Spleen (tissue), 11 donors: ENCODE measurements around the gene NELFCD. TPM values are rescaled to one million over a fixed set of nuclear protein-coding genes. Genes with fewer than 3 reads are reported as not detected.
A peak's percentile ranks its signal among the peaks of the same experiment; 100 is the strongest.
"Not testable (repeated sequence)": the region's sequence is repeated elsewhere in the genome, so short reads cannot be mapped to it uniquely, and the experiment has no call there.

Source experiments
- DNase-seq: peaks from one replicate; pipeline ENCODE4 v3.0.0-alpha.2; 2020
- H3K27ac ChIP-seq, 8 donors: fragments of 200-600 bp; sonication (generic) in 7 of 8; 1 replicate in 4 of 8; 2 replicates in 4 of 8; pipeline versions ENCODE4 v1.5.0 to v1.8.0; 2016 to 2021; ENCODE audit warnings: inconsistent platforms in 4 of 8, mild to moderate bottlenecking in 4 of 8, moderate library complexity in 1 of 8
- H3K27me3 ChIP-seq, 7 donors: fragments of 200-600 bp; sonication (generic) in 6 of 7; replicated peaks in 1 of 7; 1 replicate in 4 of 7; 2 replicates in 3 of 7; pipeline versions ENCODE4 v1.5.0 to v1.8.0; 2016 to 2021; ENCODE audit warnings: inconsistent platforms in 3 of 7, mild to moderate bottlenecking in 1 of 7
- H3K36me3 ChIP-seq, 6 donors: fragments of 200-600 bp; sonication (generic) in 5 of 6; 1 replicate in 4 of 6; 2 replicates in 2 of 6; pipeline versions ENCODE4 v1.5.0 to v1.8.0; 2016 to 2021; ENCODE audit warnings: inconsistent platforms in 2 of 6
- H3K4me1 ChIP-seq, 6 donors: fragments of 200-600 bp; sonication (generic) in 5 of 6; 1 replicate in 3 of 6; 2 replicates in 3 of 6; pipeline versions ENCODE4 v1.5.0 to v1.8.0; 2016 to 2021; ENCODE audit warnings: inconsistent platforms in 3 of 6
- H3K4me3 ChIP-seq, 8 donors: fragments of 200-600 bp; sonication (generic) in 7 of 8; 1 replicate in 4 of 8; 2 replicates in 4 of 8; pipeline versions ENCODE4 v1.5.0 to v1.8.0; 2016 to 2021; ENCODE audit warnings: inconsistent platforms in 4 of 8, mild to moderate bottlenecking in 4 of 8, moderate library complexity in 2 of 8
- H3K9me3 ChIP-seq, 8 donors: fragments of 200-600 bp; sonication (generic) in 7 of 8; 1 replicate in 4 of 8; 2 replicates in 4 of 8; pipeline versions ENCODE4 v1.5.0 to v1.8.0; 2016 to 2021; ENCODE audit warnings: inconsistent platforms in 4 of 8
- POLR2A ChIP-seq, 3 donors: fragments of 450-650 bp; IDR thresholded peaks; one replicate each; pipeline ENCODE4 v1.5.1; 2017; ENCODE audit warnings: antibody characterized with exemption in 3 of 3, mild to moderate bottlenecking in 1 of 3
- POLR2AphosphoS5 ChIP-seq, 3 donors: sonication (generic); formaldehyde crosslinking; IDR thresholded peaks; one replicate each; pipeline ENCODE4 v1.5.1; 2017; ENCODE audit warnings: antibody characterized with exemption in 3 of 3
- WGBS, 5 donors: extraction: QIAGEN DNeasy Blood & Tissue Kit in 3 of 5; methylation state at CpG; one replicate each; pipeline versions ENCODE4 v1.1.5 to v1.1.7; 2013 to 2018; 5-methylcytosine and 5-hydroxymethylcytosine counted together
- intact Hi-C: fragments of 100-400 bp; cut with DNase I; formaldehyde crosslinking; loops from one replicate; pipeline ENCODE4 v1.15.0; 2023; ENCODE audit warnings: low total_unique reads
- polyA plus RNA-seq, 3 donors: library from polyadenylated mRNA; stranded (reverse); fragments of 200-250 nt; gene quantifications; one replicate each; pipeline ENCODE4 v1.2.1, GENCODE V29; 2013
- total RNA-seq, 7 donors: library from RNA; depleted of rRNA in 3 of 7; stranded (reverse); fragments of >200 nt in 3 of 7; fragmentation: NEBNext Ultra II Directional in 4 of 7; extraction: Animal tissue kit (Norgen Biotek cat#: 25700) in 4 of 7; gene quantifications; one replicate each; pipeline versions ENCODE4 v1.1.0 to v1.2.1, GENCODE V29; 2016 to 2021
- TF ChIP-seq, protein P1 (sequence below), 11 experiments: fragments of 200-600 bp in 7 of 11; fragments of 450-650 bp in 4 of 11; sonication (generic) in 4 of 11; IDR thresholded peaks in 8 of 11; conservative IDR thresholded peaks in 3 of 11; 1 replicate in 7 of 11; 2 replicates in 4 of 11; pipeline versions ENCODE4 v1.4.0 to v1.8.0; 2016 to 2021; ENCODE audit warnings: antibody characterized with exemption in 11 of 11, inconsistent platforms in 4 of 11, mild to moderate bottlenecking in 1 of 11
- donor health status: healthy with polysubstance abuse.
- donor health status: DM: no; HTN: no; CAD: no; lungs with moderate emphysema.
- donor health status: DM: no; HTN: no; CAD: no.
- donor health status: Bipolar disorder and iron deficiency.
- donor health status: healthy.
- donor health status: DM: no; HTN: no; CAD: no.
- donor health status: DM: yes; HTN: yes; CAD: no.

Gene NELFCD
- total and polyA plus RNA-seq, 10 donors, result 38.4 to 78.3 (median 58.6) TPM

DNA sequence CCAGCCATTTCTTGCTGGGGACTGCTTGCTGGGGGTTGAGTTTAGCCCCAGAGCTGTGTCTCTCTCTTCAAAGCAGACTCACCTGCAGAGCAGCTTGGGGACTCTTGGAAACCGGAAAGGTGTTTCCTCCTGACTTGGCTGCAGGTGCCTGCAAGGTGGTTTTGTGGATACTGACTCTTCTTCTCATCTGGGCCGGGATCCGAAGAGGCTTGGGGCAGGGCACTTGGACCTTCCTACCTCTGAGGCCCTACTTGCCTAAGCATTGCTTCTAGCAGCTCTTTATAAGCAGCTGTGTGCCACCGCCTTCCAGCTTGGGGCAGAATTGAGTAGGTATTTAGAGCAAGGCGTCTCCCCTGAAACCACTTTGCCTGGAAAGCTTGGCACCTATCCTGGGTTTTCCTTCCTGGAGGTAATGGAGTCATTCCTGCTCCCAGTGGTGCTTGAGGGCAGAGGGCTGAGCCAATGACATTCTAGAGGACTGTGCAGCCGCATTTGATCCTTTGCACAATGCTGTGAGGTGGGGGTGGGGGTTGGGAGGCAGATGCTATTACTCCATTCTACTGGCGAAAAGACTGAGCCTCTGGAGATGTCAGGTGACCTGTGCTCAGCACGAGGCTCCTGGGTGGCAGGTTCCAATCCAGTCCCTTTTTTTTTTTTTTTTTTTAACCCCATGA lies 29.4 kb downstream of the NELFCD start:
- Histone ChIP-seq H3K27me3 (no peaks in the 10 kb centered on the region), H3K9me3 (no peaks in the 10 kb centered on the region), H3K27ac (peak overlapping the region in 4 of 8 donors; percentile 7 to 58 (median 45)), H3K4me3 (no peak overlapping the region), H3K36me3 (no peaks in the 10 kb centered on the region), H3K4me1 (peaks cover 10 to 84% (median 43%) of the 10 kb centered on the region in 6 donors)
- WGBS, 5 donors, result 73 to 87% (median 85%) methylated on average over 7 to 8 of the region's 8 CpGs
- DNase-seq, result no peak
- intact Hi-C loops, result no loop called here
- no peak for TF ChIP-seq POLR2A (IDR thresholded peaks at IDR 0.05)
- no peak for TF ChIP-seq POLR2AphosphoS5 (IDR thresholded peaks at IDR 0.05)

DNA sequence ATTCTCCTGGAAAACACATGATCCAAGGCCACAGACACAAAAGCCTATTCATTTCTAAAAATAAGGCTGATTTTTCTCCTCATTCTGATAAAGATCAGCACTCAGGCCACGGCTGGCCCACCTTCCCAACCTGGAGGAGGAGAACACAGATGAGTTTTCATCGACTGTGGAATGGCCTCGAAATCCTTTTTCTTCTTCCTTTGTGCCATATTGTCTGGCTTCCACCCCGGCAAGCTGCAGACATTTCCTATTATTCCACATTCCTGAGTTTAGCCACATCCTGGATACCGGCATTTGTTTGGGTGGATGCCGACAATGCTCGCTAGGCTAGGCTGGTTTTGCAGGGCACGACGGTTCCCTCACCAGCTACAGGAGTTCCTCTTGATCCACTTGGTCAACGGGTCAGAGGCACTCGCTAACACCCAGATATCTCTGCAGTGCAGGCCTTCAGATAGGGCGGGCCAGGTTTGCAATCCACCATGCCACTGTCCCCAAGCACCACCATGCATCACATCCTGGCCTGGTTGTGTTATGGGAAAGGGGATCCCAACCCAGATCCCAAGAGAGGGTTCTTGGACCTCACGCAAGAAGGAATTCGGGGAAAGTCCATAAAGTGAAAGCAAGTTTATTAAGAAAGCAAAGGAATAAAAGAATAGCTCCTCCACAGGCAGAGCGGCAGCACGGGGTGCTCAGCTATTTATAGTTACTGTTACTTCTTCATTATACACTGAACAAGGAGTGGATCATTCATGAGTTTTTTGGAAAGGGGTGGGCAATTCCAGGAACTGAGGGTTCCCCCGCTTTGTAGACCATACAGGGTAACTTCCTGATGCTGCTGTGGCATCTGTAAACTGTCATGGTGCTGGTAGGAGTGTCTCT lies 30.2 kb downstream of the NELFCD start:
- Histone ChIP-seq H3K9me3 (no peaks in the 10 kb centered on the region), H3K4me3 (no peak overlapping the region), H3K4me1 (peaks cover 4 to 84% (median 42%) of the 10 kb centered on the region in 6 donors), H3K36me3 (no peaks in the 10 kb centered on the region), H3K27ac (peak overlapping the region in 6 of 8 donors; percentile 7 to 58 (median 44)), H3K27me3 (no peaks in the 10 kb centered on the region)
- no peak for DNase-seq
- 51 to 65% (median 60%) methylated on average over 17 of the region's 17 CpGs for WGBS, 5 donors
- TF ChIP-seq, protein P1, sequence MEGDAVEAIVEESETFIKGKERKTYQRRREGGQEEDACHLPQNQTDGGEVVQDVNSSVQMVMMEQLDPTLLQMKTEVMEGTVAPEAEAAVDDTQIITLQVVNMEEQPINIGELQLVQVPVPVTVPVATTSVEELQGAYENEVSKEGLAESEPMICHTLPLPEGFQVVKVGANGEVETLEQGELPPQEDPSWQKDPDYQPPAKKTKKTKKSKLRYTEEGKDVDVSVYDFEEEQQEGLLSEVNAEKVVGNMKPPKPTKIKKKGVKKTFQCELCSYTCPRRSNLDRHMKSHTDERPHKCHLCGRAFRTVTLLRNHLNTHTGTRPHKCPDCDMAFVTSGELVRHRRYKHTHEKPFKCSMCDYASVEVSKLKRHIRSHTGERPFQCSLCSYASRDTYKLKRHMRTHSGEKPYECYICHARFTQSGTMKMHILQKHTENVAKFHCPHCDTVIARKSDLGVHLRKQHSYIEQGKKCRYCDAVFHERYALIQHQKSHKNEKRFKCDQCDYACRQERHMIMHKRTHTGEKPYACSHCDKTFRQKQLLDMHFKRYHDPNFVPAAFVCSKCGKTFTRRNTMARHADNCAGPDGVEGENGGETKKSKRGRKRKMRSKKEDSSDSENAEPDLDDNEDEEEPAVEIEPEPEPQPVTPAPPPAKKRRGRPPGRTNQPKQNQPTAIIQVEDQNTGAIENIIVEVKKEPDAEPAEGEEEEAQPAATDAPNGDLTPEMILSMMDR (IDR thresholded peaks at IDR 0.05 in 8 of 11, conservative IDR thresholded peaks at IDR 0.05 in 3 of 11), result no peak
- peak in 2 of 3 donors; percentile 16 to 51 for TF ChIP-seq POLR2AphosphoS5 (IDR thresholded peaks at IDR 0.05)
- intact Hi-C loops, result no loop called here

DNA sequence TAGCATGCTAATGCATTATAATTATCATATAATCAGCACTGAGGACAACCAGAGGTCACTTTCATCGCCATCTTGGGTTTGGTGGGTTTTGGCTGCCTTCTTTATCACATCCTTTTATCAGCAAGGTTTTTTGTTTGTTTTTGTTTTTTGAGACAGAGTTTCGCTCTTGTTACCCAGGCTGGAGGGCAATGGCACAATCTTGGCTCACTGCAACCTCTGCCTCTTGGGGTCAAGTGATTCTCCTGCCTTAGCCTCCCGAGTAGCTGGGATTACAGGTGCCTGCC lies 30.8 kb downstream of the NELFCD start:
- Histone ChIP-seq H3K27ac (peak overlapping the region in 4 of 8 donors; percentile 25 to 54 (median 44)), H3K4me1 (peaks cover 7 to 84% (median 43%) of the 10 kb centered on the region in 6 donors)
- H3K9me3 ChIP-seq, H3K4me3 ChIP-seq, H3K27me3 ChIP-seq, H3K36me3 ChIP-seq, DNase-seq, intact Hi-C loops: not testable (repeated sequence)
- WGBS, 5 donors, result 84 to 93% (median 87%) methylated on average over 3 of the region's 3 CpGs

DNA sequence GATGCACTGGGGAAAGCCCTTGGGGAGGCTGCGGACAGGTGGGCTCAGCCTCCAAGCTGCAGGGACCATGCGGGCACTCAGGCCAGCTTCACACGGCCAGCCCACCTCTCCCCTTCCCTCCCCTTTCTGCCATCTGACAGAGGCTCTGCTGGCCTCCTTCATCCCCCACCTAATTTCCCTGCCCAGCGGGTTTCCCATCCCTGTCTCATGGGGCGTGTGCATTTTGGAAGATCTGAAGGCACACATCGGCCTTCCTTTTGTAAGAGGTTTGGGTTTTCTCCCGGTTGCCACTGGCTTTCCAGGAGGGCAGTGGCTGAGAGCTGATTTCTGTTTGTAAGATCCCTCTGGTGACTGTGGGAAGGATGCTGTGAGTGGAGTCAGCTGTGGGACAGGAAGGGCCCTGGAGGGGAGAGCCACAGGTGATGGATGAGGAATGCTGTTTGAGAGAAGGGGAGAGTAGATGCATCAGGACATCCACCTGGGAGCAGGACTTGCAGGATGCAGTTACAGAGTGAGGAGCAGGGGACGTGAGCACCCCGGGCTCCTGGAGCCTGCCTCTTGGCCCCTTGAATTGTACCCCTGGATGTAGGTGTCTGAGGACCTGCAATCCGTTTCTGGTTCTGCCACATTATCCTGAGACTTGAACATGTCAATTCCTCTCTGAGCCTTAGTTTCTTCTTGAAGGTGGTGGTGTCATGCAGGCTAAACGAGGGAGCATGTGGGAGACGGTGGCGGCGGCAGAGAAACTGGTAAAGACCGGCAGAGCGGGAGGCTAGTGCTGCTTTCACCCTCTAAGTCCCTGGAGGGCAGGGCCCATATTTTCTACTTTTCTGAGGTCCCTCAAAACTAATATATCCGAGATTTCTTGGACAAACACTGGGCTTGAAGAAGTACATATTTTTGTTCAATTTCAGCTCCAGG lies 32.2 kb downstream of the NELFCD start:
- no peaks in the 10 kb centered on the region for H3K27me3 ChIP-seq
- no peaks in the 10 kb centered on the region for H3K36me3 ChIP-seq
- no peak overlapping the region for H3K4me3 ChIP-seq
- intact Hi-C loops, result no loop called here
- no peak overlapping the region for H3K27ac ChIP-seq
- TF ChIP-seq POLR2AphosphoS5 (IDR thresholded peaks at IDR 0.05), result no peak
- WGBS, 5 donors, result 87 to 96% (median 92%) methylated on average over 17 of the region's 17 CpGs
- H3K9me3 ChIP-seq, result no peaks in the 10 kb centered on the region
- peaks cover 9 to 85% (median 42%) of the 10 kb centered on the region in 6 donors for H3K4me1 ChIP-seq
- peak; percentile 54 for DNase-seq

DNA sequence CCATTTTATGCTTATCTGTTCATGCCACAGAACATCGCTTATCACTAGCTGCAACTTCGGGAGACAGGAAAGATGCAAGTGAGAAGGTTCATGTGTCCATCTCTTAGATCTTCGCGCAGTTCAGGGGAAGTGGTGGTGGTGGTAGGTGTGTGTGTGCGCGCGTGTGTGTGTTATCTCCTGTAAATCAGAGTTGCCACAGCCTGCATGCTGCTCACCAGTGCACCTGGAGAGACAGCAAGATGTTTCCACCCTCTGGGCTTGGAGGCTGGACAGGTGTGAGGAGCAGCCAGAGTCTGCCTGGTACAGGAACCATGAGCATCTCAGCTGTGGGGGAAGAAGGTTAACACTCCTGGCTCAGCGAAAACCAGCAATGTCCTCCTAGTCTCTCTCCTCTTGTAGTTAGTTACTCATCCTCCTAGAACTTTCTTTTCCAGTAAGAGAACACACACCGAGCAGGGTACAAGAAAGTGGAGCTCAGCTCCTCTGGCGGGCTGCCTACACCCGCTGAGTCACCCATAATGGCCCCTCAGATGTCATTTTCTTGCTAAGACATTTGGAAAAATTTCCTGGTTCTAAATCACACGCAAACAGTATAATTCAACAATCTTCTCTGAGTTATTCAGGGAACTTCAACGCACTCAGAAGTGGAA lies 33.0 kb downstream of the NELFCD start:
- intact Hi-C loops, result no loop called here
- 55 to 64% (median 60%) methylated on average over 13 of the region's 13 CpGs for WGBS, 5 donors
- H3K27ac ChIP-seq, result no peak overlapping the region
- no peak overlapping the region for H3K4me3 ChIP-seq
- DNase-seq, result peak; percentile 65
- no peak for TF ChIP-seq POLR2AphosphoS5 (IDR thresholded peaks at IDR 0.05)
- no peak for TF ChIP-seq POLR2A (IDR thresholded peaks at IDR 0.05)
- TF ChIP-seq, protein P1 (IDR thresholded peaks at IDR 0.05 in 8 of 11, conservative IDR thresholded peaks at IDR 0.05 in 3 of 11), result no peak
- H3K36me3 ChIP-seq, result peaks cover 0 to 4% (median 0%) of the 10 kb centered on the region in 6 donors
- peaks cover 9 to 77% (median 40%) of the 10 kb centered on the region in 6 donors for H3K4me1 ChIP-seq
- no peaks in the 10 kb centered on the region for H3K9me3 ChIP-seq
- H3K27me3 ChIP-seq, result no peaks in the 10 kb centered on the region
